ENCODE data around the gene PNPLA1.

Gene PNPLA1

GRCh38 chr6:36340618-36341454 is 71.0 kb downstream of the PNPLA1 start:
- TF ChIP-seq MAX (IDR thresholded peaks at IDR 0.05) (peak; percentile 58; the same call in 1 of the 2 replicates), RAD21 (IDR thresholded peaks at IDR 0.05; ENCODE audit: low read depth) (peak; percentile 65), YY1 (IDR thresholded peaks at IDR 0.05; ENCODE audit: low read depth) (peak; percentile 86), CEBPB (IDR thresholded peaks at IDR 0.05) (no peak), TCF12 (IDR thresholded peaks at IDR 0.05; ENCODE audit: low read depth) (no peak), TEAD4 (IDR thresholded peaks at IDR 0.05) (peak; percentile 46; the same call in 1 of the 2 replicates)

DNA sequence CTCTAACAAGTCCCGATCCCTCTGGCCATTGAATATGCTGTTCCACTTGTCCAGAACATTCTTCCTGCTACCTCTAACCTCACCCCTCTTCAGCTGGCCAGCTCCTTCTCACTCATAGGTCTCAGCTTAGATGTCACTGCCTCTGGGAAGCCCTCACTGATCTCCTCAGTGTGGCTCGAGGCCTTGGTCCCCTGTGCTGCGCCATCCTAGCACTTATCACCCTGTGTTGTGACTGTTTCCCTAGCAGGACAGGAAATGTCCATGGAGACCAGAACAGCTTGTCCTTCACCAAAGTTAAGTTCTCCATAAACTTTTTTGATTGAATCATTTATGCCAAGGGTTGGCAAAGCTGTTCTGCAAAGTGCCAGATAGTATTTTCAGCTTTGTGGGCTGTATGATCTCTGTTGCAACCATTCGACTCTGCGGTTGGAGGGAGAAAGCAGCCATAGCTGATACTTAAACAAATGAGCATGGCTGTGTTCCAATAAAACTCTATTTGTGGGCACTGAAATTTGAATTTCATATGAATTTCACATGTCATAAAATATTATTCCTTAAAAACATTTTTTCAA is 73.3 kb downstream of the PNPLA1 start:
- no peak for TF ChIP-seq TCF12 (IDR thresholded peaks at IDR 0.05; ENCODE audit: low read depth)
- no peak for TF ChIP-seq CREB1 (IDR thresholded peaks at IDR 0.05; ENCODE audit: low read depth)
- no peak for TF ChIP-seq TAF1 (IDR thresholded peaks at IDR 0.05; ENCODE audit: low read depth)
- TF ChIP-seq MAX (IDR thresholded peaks at IDR 0.05), result no peak
- TF ChIP-seq ZBTB7A (IDR thresholded peaks at IDR 0.05; ENCODE audit: low read depth), result no peak
- TF ChIP-seq REST (IDR thresholded peaks at IDR 0.05; ENCODE audit: low read depth), result no peak
- TF ChIP-seq EP300 (IDR thresholded peaks at IDR 0.05; ENCODE audit: borderline replicate concordance), result no peak
- no peak for TF ChIP-seq FOXM1 (IDR thresholded peaks at IDR 0.05; ENCODE audit: borderline replicate concordance, low read depth)
- no peak for TF ChIP-seq NFIC (IDR thresholded peaks at IDR 0.05)
- no peak for TF ChIP-seq TEAD4 (IDR thresholded peaks at IDR 0.05)

DNA sequence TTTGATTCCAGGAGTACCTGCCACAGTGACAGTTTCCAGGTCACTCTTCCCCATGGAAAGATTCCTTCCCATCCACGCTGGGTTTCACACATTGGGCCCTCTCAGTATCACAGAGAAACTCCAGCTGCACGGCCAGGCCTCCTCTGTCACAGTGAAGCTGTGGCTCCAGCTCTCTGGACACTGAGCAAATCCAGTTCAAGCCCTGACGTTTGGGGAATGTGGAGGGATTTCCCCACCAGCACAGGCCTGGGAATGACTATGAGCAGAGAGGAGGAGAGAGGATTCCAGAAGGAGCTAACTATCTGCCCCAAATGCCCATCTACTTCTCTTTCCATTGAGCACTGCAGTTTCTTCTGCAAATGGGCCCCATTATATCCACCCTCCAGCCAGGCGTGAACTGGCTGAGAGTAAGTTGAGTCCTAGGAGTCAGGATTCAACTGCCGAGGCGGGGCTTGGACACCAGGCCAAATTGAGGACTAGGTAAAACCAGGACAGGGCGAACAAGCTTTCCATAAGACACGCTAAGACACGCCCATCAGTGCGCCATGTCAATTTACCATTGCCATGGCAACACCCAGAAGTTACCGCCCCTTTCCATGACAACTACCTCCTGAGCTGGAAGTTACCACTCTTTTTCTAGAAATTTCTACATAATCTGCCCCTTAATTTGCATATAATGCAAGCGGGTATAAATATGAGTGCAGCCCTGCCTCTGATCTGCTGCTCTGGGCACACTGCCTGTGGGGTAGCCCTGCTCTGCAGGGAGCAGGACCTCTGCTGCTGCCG is 76.0 kb downstream of the PNPLA1 start:
- no peak for TF ChIP-seq YY1 (IDR thresholded peaks at IDR 0.05; ENCODE audit: low read depth)
- 0 out of 2 replicates have a peak, but pooled peaks have one; percentile 11 for TF ChIP-seq MAX (IDR thresholded peaks at IDR 0.05)

GRCh38 chr6:36346486-36347273 is 76.8 kb downstream of the PNPLA1 start:
- TF ChIP-seq YY1 (IDR thresholded peaks at IDR 0.05; ENCODE audit: low read depth), result no peak
- TF ChIP-seq MAX (IDR thresholded peaks at IDR 0.05), result 0 out of 2 replicates have a peak, but pooled peaks have one; percentile 5

DNA sequence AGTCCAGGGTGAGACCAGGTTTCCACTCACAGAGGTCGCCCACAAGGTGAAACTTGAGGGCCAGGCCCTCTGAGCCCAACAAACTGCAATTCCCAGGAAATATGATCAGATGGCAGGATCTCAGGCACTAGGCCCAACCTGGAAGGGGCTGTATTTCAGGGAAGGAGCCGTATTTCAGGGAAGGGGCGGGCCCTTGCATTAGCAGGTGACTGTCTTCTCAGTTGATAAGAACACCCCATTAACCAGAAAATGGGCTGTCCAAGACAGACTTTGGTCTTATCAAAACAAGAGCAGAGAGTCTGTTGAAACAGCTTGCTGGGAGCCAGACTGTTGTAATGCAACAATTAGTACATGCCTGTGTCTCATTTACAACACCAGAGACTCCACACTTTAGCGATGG is 77.8 kb downstream of the PNPLA1 start:
- TF ChIP-seq RAD21 (IDR thresholded peaks at IDR 0.05; ENCODE audit: low read depth) (no peak), CEBPB (IDR thresholded peaks at IDR 0.05) (no peak), YY1 (IDR thresholded peaks at IDR 0.05; ENCODE audit: low read depth) (no peak), CREB1 (IDR thresholded peaks at IDR 0.05; ENCODE audit: low read depth) (no peak)

GRCh38 chr6:36349240-36349639 is 79.4 kb downstream of the PNPLA1 start:
- TF ChIP-seq, protein P1, sequence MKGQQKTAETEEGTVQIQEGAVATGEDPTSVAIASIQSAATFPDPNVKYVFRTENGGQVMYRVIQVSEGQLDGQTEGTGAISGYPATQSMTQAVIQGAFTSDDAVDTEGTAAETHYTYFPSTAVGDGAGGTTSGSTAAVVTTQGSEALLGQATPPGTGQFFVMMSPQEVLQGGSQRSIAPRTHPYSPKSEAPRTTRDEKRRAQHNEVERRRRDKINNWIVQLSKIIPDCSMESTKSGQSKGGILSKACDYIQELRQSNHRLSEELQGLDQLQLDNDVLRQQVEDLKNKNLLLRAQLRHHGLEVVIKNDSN (IDR thresholded peaks at IDR 0.05), result peak; percentile 37; the same call in 1 of the 2 replicates
- TF ChIP-seq TEAD4 (IDR thresholded peaks at IDR 0.05), result no peak

GRCh38 chr6:36350082-36350481 is 80.2 kb downstream of the PNPLA1 start:
- TF ChIP-seq NFIC (IDR thresholded peaks at IDR 0.05), result no peak
- no peak for TF ChIP-seq TEAD4 (IDR thresholded peaks at IDR 0.05)
- TF ChIP-seq RAD21 (IDR thresholded peaks at IDR 0.05; ENCODE audit: low read depth), result no peak
- TF ChIP-seq, protein P1 (IDR thresholded peaks at IDR 0.05), result no peak
- TF ChIP-seq ZBTB7A (IDR thresholded peaks at IDR 0.05; ENCODE audit: low read depth), result no peak
- TF ChIP-seq MAX (IDR thresholded peaks at IDR 0.05), result no peak
- TF ChIP-seq CREB1 (IDR thresholded peaks at IDR 0.05; ENCODE audit: low read depth), result no peak
- TF ChIP-seq REST (IDR thresholded peaks at IDR 0.05; ENCODE audit: low read depth), result no peak
- TF ChIP-seq CEBPB (IDR thresholded peaks at IDR 0.05), result no peak
- TF ChIP-seq FOXM1 (IDR thresholded peaks at IDR 0.05; ENCODE audit: borderline replicate concordance, low read depth), result no peak
- no peak for TF ChIP-seq EGR1 (IDR thresholded peaks at IDR 0.05)
- TF ChIP-seq EP300 (IDR thresholded peaks at IDR 0.05; ENCODE audit: borderline replicate concordance), result no peak
